ENCODE measurements around the gene MAFG.

- TF ChIP-seq GATA3 (IDR thresholded peaks at IDR 0.05; ENCODE audit: low read depth, low read length) (no peak), GATA2 (IDR thresholded peaks at IDR 0.05; ENCODE audit: low read depth, low read length) (no peak)
Measured at GRCh38 chr17:81890447-81891302, 36.9 kb downstream of the MAFG start.
